Gastroesophageal sphincter (tissue), 3 donors: ENCODE measurements around the gene OLFM4.

ENCODE experiments used
- CTCF ChIP-seq, 4 experiments: fragments of 200-600 bp in 2 of 4; fragments of 450-650 bp in 2 of 4; sonication (generic) in 1 of 4; IDR thresholded peaks; one replicate each; pipeline ENCODE4 v1.5.1; 2017 to 2019; ENCODE audit warnings: antibody characterized with exemption in 4 of 4, mild to moderate bottlenecking in 2 of 4, moderate library complexity in 2 of 4
- EP300 ChIP-seq: sonication (generic); formaldehyde crosslinking; IDR thresholded peaks from one replicate; pipeline ENCODE4 v1.6.1; 2017; ENCODE audit warnings: antibody characterized with exemption, mild to moderate bottlenecking
- POLR2A ChIP-seq, 2 donors: fragments of 450-650 bp; IDR thresholded peaks; one replicate each; pipeline ENCODE4 v1.6.1; 2017; ENCODE audit warnings: antibody characterized with exemption in 2 of 2, mild to moderate bottlenecking in 2 of 2, moderate library complexity in 1 of 2
- POLR2AphosphoS5 ChIP-seq: sonication (generic); formaldehyde crosslinking; IDR thresholded peaks from one replicate; pipeline ENCODE4 v1.6.1; 2017; ENCODE audit warnings: antibody characterized with exemption

GRCh38 chr13:53023246-53023645 lies 5.4 kb upstream of the OLFM4 start:
- TF ChIP-seq POLR2A (IDR thresholded peaks at IDR 0.05) (no peak), EP300 (no peak), CTCF (IDR thresholded peaks at IDR 0.05) (no peak), POLR2AphosphoS5 (no peak)
